ENCODE measurements around the gene PDGFD.

The PDGFD gene

DNA sequence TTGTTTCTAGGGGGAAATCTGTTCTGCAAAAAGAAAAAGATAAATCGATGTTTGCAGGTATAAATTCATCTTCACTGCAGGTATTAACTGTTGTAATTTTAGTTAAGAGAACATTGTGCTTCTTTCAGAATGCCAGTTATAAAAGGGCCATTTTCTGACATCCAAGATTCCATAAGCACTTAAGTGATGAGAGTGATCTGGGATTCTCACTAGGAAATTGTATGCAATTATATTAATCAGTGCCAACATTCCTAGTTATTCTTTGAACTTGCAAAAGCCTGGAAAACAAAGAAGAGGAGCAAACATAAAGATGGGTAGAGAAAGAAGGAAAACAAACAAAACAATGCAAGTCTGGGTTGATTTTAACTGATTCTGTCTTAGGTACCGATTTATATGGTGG lies 122.2 kb downstream of the PDGFD start:
- Mint-ChIP-seq H3K36me3 (ENCODE audit: low read depth) (no peaks in the 10 kb centered on the region), H3K27ac (no peak overlapping the region), H3K4me3 (no peak overlapping the region), H3K27me3 (no peaks in the 10 kb centered on the region), H3K9me3 (no peaks in the 10 kb centered on the region), H3K4me1 (ENCODE audit: low read depth) (no peaks in the 10 kb centered on the region)
- no peak for DNase-seq

DNA sequence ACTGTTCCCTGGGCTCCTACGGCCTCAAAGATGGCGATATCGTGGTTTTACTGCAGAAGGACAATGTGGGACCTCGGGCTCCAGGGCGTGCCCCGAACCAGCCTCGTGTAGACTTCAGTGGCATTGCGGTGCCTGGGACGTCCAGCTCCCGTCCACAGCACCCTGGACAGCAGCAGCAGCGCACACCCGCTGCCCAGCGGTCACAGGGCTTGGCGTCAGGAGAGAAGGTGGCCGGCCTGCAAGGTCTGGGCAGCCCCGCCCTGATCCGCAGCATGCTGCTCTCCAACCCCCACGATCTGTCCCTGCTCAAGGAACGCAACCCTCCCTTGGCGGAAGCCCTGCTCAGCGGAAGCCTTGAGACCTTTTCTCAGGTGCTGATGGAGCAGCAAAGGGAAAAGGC lies 127.0 kb downstream of the PDGFD start:
- Mint-ChIP-seq H3K27ac (no peak overlapping the region), H3K27me3 (no peaks in the 10 kb centered on the region), H3K4me3 (no peak overlapping the region), H3K36me3 (ENCODE audit: low read depth) (no peaks in the 10 kb centered on the region), H3K4me1 (ENCODE audit: low read depth) (no peaks in the 10 kb centered on the region), H3K9me3 (no peaks in the 10 kb centered on the region)
- no peak for DNase-seq

DNA sequence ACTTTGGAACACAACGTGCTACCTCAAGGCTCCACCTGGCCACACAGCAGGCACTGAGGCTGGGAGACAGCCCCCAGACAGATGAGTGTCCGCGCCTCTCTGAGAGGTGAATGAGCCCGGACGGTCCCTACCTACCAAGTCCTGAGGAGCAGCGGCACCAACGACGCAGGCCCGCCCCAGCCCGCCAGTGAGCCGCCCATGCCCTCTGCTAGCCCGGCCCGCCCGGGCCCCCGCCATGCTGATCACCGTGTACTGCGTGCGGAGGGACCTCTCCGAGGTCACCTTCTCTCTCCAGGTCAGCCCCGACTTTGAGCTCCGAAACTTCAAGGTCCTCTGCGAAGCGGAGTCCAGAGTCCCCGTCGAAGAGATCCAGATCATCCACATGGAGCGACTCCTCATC lies 127.4 kb downstream of the PDGFD start, which contains the start of gene DDI1:
Gene DDI1, plus strand, starts transcription at position 53 of the 400 bp plus-strand sequence. Its CDS starts 183 bp downstream, at position 236.
- no peaks in the 10 kb centered on the region for H3K27me3 Mint-ChIP-seq

DNA sequence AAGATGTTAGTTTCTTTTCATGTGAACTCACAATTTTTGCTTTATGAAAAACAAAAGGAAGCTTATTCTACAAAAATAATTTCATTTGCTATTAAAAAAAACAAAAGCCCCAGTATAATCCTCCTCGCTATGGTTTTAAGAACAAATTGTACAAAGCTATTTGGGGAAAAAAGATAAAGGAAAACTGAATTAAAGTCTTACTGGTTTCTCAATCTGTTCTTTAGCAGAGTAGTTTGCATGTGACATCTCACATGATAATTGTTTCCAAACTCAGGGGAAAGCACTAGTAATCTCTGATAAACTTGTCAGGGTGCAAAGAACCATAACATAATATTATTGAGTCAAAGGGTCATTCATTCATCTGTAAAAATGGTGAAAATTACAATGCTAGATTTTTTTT lies 130.4 kb downstream of the PDGFD start:
- H3K4me1 Mint-ChIP-seq (ENCODE audit: low read depth), result no peaks in the 10 kb centered on the region
- no peak overlapping the region for H3K27ac Mint-ChIP-seq
- no peaks in the 10 kb centered on the region for H3K27me3 Mint-ChIP-seq
- no peak overlapping the region for H3K4me3 Mint-ChIP-seq
- no peaks in the 10 kb centered on the region for H3K9me3 Mint-ChIP-seq
- no peak for DNase-seq
- no peaks in the 10 kb centered on the region for H3K36me3 Mint-ChIP-seq (ENCODE audit: low read depth)

More for the DNA sequence above, 127.4 kb downstream of the PDGFD start, which contains the start of gene DDI1:
- H3K4me3 Mint-ChIP-seq, result no peak within 1 kb of the TSS
- no peaks in the 10 kb centered on the region for H3K4me1 Mint-ChIP-seq (ENCODE audit: low read depth)
- H3K27ac Mint-ChIP-seq, result no peak within 1 kb of the TSS
- H3K36me3 Mint-ChIP-seq (ENCODE audit: low read depth), result no peaks in the 10 kb centered on the region
- H3K9me3 Mint-ChIP-seq, result no peaks in the 10 kb centered on the region
- DNase-seq, result no peak

DNA sequence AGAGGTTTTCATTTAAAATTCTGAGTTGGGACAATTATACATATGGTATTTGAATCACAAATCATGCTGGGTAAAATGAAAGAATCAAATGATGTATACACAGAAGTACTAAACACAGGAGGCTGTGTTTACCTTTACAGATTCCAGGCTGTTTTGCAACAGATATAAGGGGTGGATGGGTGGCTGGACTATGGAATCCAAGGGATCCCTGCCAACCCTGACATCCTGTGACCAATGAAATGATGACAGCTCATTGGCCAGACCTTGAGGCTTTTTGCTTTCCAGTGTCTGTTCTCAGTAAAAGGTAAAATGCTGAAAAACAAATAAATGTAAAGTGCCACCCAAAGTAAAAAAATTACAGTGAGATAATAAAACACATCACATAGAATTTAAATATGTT lies 130.8 kb downstream of the PDGFD start:
- Mint-ChIP-seq H3K27me3 (no peaks in the 10 kb centered on the region), H3K4me1 (ENCODE audit: low read depth) (no peaks in the 10 kb centered on the region), H3K9me3 (no peaks in the 10 kb centered on the region), H3K27ac (no peak overlapping the region), H3K36me3 (ENCODE audit: low read depth) (no peaks in the 10 kb centered on the region), H3K4me3 (no peak overlapping the region)
- DNase-seq, result no peak

DNA sequence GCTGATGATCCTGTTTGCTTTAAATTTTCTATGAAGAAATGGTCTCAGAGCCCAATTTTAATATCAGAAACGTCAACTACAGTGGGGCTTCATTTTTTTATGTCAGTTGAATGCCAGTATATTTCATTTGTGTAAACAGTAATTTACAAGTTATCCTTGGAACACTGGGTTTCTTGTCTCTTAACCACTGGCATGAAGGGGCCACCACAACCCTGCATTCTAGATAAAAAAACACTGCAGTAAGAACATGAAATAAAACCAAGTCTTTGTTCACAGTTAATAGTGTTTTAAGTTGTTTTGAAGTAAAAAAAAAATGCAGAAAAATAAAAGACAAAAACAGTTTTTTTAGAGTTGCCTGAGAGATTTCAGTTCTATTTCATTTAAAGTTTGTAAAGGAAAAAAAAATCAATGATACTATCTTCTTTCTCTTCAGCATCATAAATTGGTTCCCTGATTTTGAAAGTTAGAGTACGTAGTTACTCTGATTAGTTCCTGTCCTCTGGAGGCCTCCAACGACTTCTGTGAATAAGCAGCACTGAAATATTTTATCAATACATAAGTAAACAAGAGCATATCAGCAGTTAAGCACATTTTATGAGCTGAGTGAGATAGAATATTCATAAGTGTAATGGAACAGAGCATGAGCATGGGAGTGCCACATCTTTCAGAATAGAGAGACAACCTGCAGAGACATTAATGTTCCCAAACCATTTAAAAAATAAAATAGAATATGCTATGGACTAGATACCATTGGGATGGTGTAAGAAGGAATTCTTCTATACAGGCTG lies 135.3 kb downstream of the PDGFD start:
- Mint-ChIP-seq H3K27me3 (no peaks in the 10 kb centered on the region), H3K27ac (no peak overlapping the region), H3K4me1 (ENCODE audit: low read depth) (no peaks in the 10 kb centered on the region), H3K36me3 (ENCODE audit: low read depth) (no peaks in the 10 kb centered on the region), H3K9me3 (no peaks in the 10 kb centered on the region), H3K4me3 (no peak overlapping the region)
- no peak for DNase-seq

DNA sequence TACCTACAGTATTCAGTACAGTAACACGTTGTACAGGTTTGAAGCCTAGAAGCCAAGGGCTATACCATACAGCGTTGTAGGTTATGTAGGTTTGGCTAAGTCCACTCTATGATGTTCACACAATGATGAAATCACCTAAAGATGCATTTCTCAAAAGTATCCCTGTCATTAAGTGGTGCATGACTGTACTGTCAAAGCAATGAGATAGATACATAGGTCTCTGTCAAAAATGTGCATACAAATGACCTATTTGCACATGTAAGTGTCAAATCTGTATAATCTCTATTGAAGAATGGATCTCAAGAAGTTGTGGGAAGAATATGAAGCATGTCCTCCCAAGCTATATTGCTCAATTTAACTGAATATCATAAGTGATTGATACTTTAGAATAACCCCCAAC lies 139.4 kb downstream of the PDGFD start:
- no peak overlapping the region for H3K27ac Mint-ChIP-seq
- no peaks in the 10 kb centered on the region for H3K27me3 Mint-ChIP-seq
- no peaks in the 10 kb centered on the region for H3K4me1 Mint-ChIP-seq (ENCODE audit: low read depth)
- H3K36me3 Mint-ChIP-seq (ENCODE audit: low read depth), result no peaks in the 10 kb centered on the region
- H3K9me3 Mint-ChIP-seq, result no peaks in the 10 kb centered on the region
- no peak for DNase-seq
- no peak overlapping the region for H3K4me3 Mint-ChIP-seq

DNA sequence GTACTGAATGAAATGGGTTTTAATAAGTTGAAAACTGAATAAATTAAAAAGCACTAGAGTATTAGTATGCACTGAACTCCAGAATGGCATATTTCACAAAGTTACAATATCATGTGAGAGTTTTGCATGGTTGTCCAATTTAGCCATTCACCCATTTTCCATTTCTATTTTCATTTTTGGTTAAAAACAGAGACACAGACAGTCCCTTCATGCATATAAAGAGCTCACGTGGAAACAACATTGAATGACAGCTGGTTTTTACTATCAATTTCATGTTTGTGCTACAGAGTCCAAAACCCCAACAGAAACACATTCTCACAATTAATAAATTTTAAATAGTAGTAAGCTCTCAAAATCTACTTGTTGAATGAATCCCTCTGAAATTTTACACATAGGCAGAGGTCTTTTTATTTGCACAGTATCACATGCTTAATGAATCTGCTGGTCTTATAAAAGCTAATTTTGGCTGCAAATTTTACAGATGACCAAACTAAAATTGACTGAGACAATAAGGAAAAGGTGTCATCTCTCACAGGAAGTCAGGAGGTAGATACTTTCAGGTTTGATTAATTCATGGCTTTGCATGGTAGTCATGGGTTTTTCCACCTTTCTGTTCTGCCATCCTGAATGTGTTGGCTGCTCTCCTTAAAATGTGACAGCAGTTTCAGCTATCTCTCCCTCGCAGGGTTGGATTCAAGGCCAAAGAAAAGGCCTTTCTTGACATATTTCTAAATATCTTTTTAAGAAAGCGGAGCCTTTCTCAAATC lies 148.1 kb downstream of the PDGFD start:
- H3K9me3 Mint-ChIP-seq, result no peaks in the 10 kb centered on the region
- H3K27me3 Mint-ChIP-seq, result no peaks in the 10 kb centered on the region
- H3K36me3 Mint-ChIP-seq (ENCODE audit: low read depth), result no peaks in the 10 kb centered on the region
- peaks cover 3% of the 10 kb centered on the region for H3K4me1 Mint-ChIP-seq (ENCODE audit: low read depth)
- no peak overlapping the region for H3K4me3 Mint-ChIP-seq
- no peak for DNase-seq
- no peak overlapping the region for H3K27ac Mint-ChIP-seq

DNA sequence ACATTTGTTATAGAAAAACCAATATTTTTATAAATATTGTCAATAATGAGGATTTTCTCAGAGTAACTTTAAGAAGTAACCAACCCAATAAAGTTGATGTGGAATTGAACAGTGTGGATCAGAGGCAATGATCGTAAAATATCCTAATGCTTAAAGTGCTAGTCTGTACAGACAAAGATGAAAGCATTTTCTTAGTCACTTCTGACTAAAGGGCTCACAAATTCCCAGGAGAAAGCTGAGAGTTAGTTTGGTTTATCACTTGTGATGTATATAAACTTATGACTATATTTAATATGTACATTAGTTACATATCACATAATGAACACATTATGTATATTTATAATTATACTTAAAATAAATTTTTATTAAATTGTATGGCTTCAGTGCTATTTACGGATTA lies 152.9 kb downstream of the PDGFD start:
- no peaks in the 10 kb centered on the region for H3K9me3 Mint-ChIP-seq
- H3K27me3 Mint-ChIP-seq, result no peaks in the 10 kb centered on the region
- H3K27ac Mint-ChIP-seq, result no peak overlapping the region
- H3K4me1 Mint-ChIP-seq (ENCODE audit: low read depth), result peaks cover 2% of the 10 kb centered on the region
- no peaks in the 10 kb centered on the region for H3K36me3 Mint-ChIP-seq (ENCODE audit: low read depth)
- no peak overlapping the region for H3K4me3 Mint-ChIP-seq
- no peak for DNase-seq

DNA sequence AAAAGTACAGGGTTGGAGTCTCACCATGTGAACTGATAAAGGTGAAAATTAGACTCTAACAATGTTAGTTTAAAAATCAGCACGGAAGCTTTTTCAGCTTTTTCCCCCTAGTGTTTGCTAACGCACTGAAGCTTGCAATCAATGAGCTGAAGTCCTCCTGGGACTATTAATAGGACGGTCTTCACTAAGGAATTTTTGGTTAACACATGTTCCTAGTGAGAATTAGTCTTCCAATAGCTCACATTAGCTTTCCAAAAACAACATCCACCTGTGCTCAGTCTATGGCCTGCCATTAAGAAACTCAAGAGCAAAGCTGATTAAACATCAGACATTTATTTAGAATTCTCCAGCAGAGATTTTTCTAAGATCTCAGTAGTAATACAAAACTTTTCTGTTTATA lies 154.2 kb downstream of the PDGFD start:
- Mint-ChIP-seq H3K9me3 (no peaks in the 10 kb centered on the region), H3K27me3 (no peaks in the 10 kb centered on the region), H3K4me1 (ENCODE audit: low read depth) (no peaks in the 10 kb centered on the region), H3K4me3 (no peak overlapping the region), H3K36me3 (ENCODE audit: low read depth) (no peaks in the 10 kb centered on the region), H3K27ac (no peak overlapping the region)
- DNase-seq, result no peak

DNA sequence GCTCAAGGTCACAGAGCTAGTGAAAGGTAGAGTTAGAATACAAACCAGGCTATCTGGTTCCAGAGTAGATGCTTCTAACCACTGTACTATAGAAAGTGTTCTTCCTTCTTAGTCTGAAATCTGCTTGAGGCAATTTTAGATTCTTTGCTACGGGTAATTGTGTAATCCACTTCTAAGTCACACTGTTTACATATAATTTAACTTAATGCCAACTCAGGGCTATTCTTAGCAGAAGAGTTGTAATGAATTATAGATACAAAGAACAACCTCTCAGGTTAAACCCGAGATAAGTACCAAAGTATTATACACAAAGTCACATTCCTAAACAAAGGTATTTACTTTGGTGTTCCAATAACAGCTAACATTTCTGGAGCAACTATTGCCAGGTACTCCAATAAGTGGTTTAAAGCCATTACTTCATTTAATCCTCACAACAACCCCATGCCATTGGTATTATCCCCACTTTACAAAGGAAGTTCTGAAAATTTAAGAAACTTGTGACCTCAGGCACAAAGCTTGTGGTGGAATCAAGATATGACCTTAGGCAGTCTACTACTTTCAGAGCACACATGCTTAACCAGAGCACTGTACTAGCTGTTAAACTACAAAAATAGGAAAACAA lies 158.6 kb downstream of the PDGFD start:
- no peak for DNase-seq
- Mint-ChIP-seq H3K27ac (no peak overlapping the region), H3K4me1 (ENCODE audit: low read depth) (no peaks in the 10 kb centered on the region), H3K4me3 (no peak overlapping the region), H3K36me3 (ENCODE audit: low read depth) (no peaks in the 10 kb centered on the region), H3K27me3 (no peaks in the 10 kb centered on the region), H3K9me3 (no peaks in the 10 kb centered on the region)

DNA sequence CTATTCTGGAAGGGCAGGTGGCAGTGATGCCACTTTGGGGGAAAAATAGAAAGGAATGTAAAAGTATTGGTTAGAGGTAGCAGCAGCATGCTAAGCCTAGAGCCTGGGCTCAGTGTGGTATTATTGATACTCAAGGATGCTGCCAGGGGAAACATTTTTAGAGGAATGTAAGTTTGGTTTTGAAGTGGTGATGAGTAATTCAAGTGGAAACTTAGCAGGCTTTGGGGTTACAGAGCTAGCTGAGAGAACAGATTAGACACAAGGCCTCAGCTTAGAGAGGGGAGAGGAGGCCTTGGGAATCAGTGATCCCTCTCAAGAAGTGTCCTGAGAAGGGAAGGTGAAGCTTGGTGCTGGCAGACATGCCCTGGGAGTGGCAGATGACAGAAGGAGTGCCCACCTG lies 160.5 kb downstream of the PDGFD start:
- Mint-ChIP-seq H3K36me3 (ENCODE audit: low read depth) (no peaks in the 10 kb centered on the region), H3K4me3 (no peak overlapping the region), H3K27me3 (no peaks in the 10 kb centered on the region), H3K9me3 (no peaks in the 10 kb centered on the region), H3K27ac (no peak overlapping the region), H3K4me1 (ENCODE audit: low read depth) (no peaks in the 10 kb centered on the region)
- DNase-seq, result no peak

DNA sequence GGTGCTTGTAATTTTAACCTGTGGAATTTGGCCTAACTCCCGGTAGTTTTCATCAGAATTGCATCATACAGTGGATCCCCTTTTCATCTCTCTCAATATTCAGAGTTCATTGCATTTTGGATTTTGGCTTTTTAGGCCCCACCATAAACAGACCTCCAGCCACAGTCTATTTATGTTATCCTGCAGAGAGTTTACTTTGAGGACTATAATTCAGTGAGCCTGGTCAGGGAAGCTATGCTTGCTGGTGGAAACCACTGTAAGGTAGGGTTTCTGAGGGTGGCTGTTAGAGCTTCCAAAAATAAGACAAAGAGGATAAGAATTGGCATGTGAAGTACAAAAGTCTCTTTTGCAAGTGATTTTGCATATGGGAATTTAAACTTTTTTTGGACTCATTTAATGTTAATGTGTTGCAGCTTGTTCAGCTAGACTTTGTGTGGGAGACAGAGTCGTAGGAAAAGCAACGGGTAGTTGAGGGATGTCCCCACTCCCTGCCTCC lies 162.3 kb downstream of the PDGFD start:
- H3K9me3 Mint-ChIP-seq, result no peaks in the 10 kb centered on the region
- no peaks in the 10 kb centered on the region for H3K36me3 Mint-ChIP-seq (ENCODE audit: low read depth)
- no peak overlapping the region for H3K27ac Mint-ChIP-seq
- H3K27me3 Mint-ChIP-seq, result no peaks in the 10 kb centered on the region
- no peaks in the 10 kb centered on the region for H3K4me1 Mint-ChIP-seq (ENCODE audit: low read depth)
- no peak overlapping the region for H3K4me3 Mint-ChIP-seq
- DNase-seq, result no peak

DNA sequence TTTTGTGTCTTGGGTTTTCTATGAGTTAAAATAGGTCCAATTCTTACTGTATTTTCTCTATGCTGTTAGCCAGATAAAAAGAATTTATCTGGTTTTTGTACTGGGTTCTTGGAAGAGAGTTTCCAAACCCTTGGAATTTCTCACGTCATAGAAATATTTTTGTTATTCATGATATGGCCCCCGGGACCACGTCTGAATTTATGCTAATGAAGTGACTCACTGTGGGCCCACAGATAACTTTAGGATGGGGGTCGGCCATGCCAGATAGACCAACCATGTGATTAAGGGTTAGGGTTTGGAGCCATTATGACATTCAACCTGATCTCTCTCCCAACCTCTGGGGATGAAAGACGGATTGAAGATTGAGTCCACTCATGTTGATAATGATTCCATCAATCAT lies 163.1 kb downstream of the PDGFD start:
- H3K36me3 Mint-ChIP-seq (ENCODE audit: low read depth), result no peaks in the 10 kb centered on the region
- H3K27me3 Mint-ChIP-seq, result no peaks in the 10 kb centered on the region
- no peak overlapping the region for H3K27ac Mint-ChIP-seq
- no peak overlapping the region for H3K4me3 Mint-ChIP-seq
- H3K9me3 Mint-ChIP-seq, result no peaks in the 10 kb centered on the region
- no peak for DNase-seq
- no peaks in the 10 kb centered on the region for H3K4me1 Mint-ChIP-seq (ENCODE audit: low read depth)

Measured in activated T-cell treated with anti-CD3 and anti-CD28 coated beads, Interleukin-2, amount 50 U/mL, for 24 hours (primary cell).